ENCODE results near the gene ZNF362.
"Not testable (repeated sequence)": the region's sequence is repeated elsewhere in the genome, so short reads cannot be mapped to it uniquely, and the experiment has no call there.

Gene ZNF362

GRCh38 chr1:33287317-33287716 is 31.0 kb downstream of the ZNF362 start:
- no peak for DNase-seq (ENCODE audit: low read depth)

- DNase-seq (ENCODE audit: low read depth), result no peak
Observed at GRCh38 chr1:33288976-33289857, 32.9 kb downstream of the ZNF362 start.

GRCh38 chr1:33289858-33290154 is 33.5 kb downstream of the ZNF362 start:
- DNase-seq (ENCODE audit: low read depth), result no peak

- DNase-seq (ENCODE audit: low read depth), result not testable (repeated sequence)
Observed at GRCh38 chr1:33290615-33291014, 34.3 kb downstream of the ZNF362 start.

- no peak for DNase-seq (ENCODE audit: low read depth)
Observed at GRCh38 chr1:33292726-33293340, 36.5 kb downstream of the ZNF362 start.

GRCh38 chr1:33294071-33295010 is 38.0 kb downstream of the ZNF362 start:
- DNase-seq (ENCODE audit: low read depth), result no peak

GRCh38 chr1:33295023-33295422 is 38.7 kb downstream of the ZNF362 start:
- DNase-seq (ENCODE audit: low read depth), result no peak

- DNase-seq (ENCODE audit: low read depth), result peak; percentile 69
Observed at GRCh38 chr1:33295450-33296081, 39.3 kb downstream of the ZNF362 start.

GRCh38 chr1:33296082-33296458 is 39.8 kb downstream of the ZNF362 start:
- DNase-seq (ENCODE audit: low read depth), result peak; percentile 55

GRCh38 chr1:33296824-33297223 is 40.5 kb downstream of the ZNF362 start:
- no peak for DNase-seq (ENCODE audit: low read depth)

- no peak for DNase-seq (ENCODE audit: low read depth)
Observed at GRCh38 chr1:33297911-33298622, 41.8 kb downstream of the ZNF362 start.

GRCh38 chr1:33298623-33299277 is 42.5 kb downstream of the ZNF362 start:
- DNase-seq (ENCODE audit: low read depth), result peak; percentile 52

GRCh38 chr1:33299461-33300155 is 43.3 kb downstream of the ZNF362 start:
- no peak for DNase-seq (ENCODE audit: low read depth)

- DNase-seq (ENCODE audit: low read depth), result peak; percentile 86
Observed at GRCh38 chr1:33300673-33301072, 44.4 kb downstream of the ZNF362 start.

GRCh38 chr1:33301273-33301984 is 45.1 kb downstream of the ZNF362 start:
- no peak for DNase-seq (ENCODE audit: low read depth)

- DNase-seq (ENCODE audit: low read depth), result no peak
Observed at GRCh38 chr1:33302325-33302724, 46.0 kb downstream of the ZNF362 start.

- no peak for DNase-seq (ENCODE audit: low read depth)
Observed at GRCh38 chr1:33305016-33305415, 48.7 kb downstream of the ZNF362 start.

- no peak for DNase-seq (ENCODE audit: low read depth)
Observed at GRCh38 chr1:33305816-33306652, 49.7 kb downstream of the ZNF362 start.

Data from fibroblast of gingiva (primary cell).